Panc1 (cell line): Measurements from ENCODE around the gene CPS1.

Experiments
- POLR2AphosphoS5 ChIP-seq: IDR thresholded peaks from 2 replicates; pipeline ENCODE4 v1.6.1; 2012; ENCODE audit warnings: mild to moderate bottlenecking, low read depth, low read length, moderate library complexity
- SIN3A ChIP-seq: IDR thresholded peaks from 2 replicates; pipeline ENCODE4 v1.6.1; 2012; ENCODE audit warnings: low read depth, mild to moderate bottlenecking, low read length, moderate library complexity, borderline replicate concordance; ENCODE audit not compliant: insufficient read depth
- TF ChIP-seq, protein P1 (sequence below): fragments of 450-650 bp; IDR thresholded peaks from 2 replicates; pipeline ENCODE4 v1.5.1; 2017; ENCODE audit warnings: mild to moderate bottlenecking
- TF ChIP-seq, protein P2 (sequence below), 2 experiments: IDR thresholded peaks; 2 replicates each; pipeline ENCODE4 v1.6.1; 2011 to 2012; ENCODE audit warnings: low read depth in 2 of 2, control low read depth in 1 of 2, low read length in 1 of 2, mild to moderate bottlenecking in 1 of 2, moderate library complexity in 1 of 2; ENCODE audit not compliant: insufficient read depth in 1 of 2

DNA sequence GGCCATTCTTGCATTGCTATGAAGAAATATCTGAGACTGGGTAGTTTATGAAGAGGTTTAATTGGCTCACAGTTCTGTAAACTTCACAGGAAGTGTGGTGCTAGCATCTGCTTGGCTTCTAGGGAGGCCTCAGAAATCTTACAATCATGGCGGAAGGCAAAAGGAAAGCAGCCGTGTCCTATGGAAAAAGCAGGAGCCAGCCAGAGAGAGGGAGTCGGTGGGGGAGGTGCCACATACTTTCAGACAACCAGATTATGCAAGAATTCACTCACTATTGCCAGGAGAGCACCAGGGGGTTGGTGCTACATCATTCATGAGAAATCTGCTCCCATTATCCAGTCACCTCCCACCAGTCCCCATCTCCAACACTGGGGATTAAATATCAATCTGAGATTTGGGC is 64.1 kb downstream of the CPS1 start:
- TF ChIP-seq, protein P1, sequence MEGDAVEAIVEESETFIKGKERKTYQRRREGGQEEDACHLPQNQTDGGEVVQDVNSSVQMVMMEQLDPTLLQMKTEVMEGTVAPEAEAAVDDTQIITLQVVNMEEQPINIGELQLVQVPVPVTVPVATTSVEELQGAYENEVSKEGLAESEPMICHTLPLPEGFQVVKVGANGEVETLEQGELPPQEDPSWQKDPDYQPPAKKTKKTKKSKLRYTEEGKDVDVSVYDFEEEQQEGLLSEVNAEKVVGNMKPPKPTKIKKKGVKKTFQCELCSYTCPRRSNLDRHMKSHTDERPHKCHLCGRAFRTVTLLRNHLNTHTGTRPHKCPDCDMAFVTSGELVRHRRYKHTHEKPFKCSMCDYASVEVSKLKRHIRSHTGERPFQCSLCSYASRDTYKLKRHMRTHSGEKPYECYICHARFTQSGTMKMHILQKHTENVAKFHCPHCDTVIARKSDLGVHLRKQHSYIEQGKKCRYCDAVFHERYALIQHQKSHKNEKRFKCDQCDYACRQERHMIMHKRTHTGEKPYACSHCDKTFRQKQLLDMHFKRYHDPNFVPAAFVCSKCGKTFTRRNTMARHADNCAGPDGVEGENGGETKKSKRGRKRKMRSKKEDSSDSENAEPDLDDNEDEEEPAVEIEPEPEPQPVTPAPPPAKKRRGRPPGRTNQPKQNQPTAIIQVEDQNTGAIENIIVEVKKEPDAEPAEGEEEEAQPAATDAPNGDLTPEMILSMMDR: no peak
- TF ChIP-seq, protein P2, sequence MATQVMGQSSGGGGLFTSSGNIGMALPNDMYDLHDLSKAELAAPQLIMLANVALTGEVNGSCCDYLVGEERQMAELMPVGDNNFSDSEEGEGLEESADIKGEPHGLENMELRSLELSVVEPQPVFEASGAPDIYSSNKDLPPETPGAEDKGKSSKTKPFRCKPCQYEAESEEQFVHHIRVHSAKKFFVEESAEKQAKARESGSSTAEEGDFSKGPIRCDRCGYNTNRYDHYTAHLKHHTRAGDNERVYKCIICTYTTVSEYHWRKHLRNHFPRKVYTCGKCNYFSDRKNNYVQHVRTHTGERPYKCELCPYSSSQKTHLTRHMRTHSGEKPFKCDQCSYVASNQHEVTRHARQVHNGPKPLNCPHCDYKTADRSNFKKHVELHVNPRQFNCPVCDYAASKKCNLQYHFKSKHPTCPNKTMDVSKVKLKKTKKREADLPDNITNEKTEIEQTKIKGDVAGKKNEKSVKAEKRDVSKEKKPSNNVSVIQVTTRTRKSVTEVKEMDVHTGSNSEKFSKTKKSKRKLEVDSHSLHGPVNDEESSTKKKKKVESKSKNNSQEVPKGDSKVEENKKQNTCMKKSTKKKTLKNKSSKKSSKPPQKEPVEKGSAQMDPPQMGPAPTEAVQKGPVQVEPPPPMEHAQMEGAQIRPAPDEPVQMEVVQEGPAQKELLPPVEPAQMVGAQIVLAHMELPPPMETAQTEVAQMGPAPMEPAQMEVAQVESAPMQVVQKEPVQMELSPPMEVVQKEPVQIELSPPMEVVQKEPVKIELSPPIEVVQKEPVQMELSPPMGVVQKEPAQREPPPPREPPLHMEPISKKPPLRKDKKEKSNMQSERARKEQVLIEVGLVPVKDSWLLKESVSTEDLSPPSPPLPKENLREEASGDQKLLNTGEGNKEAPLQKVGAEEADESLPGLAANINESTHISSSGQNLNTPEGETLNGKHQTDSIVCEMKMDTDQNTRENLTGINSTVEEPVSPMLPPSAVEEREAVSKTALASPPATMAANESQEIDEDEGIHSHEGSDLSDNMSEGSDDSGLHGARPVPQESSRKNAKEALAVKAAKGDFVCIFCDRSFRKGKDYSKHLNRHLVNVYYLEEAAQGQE (IDR thresholded peaks at IDR 0.05; ENCODE audit: insufficient read depth in 1 of 2, low read depth in 2 of 2, low read length in 1 of 2): no peak
- no peak for TF ChIP-seq POLR2AphosphoS5
- TF ChIP-seq SIN3A: no peak
